DMS79 treated with DMSO at 0.1 percent for 48 hours (cell line): ENCODE results near the gene NMNAT3.
"Not testable (repeated sequence)": the region's sequence is repeated elsewhere in the genome, so short reads cannot be mapped to it uniquely, and the experiment has no call there.

Source experiments
- DNase-seq: peaks from one replicate; lab custom pipeline; 2025; lab: John Stamatoyannopoulos, UW

NMNAT3 gene

GRCh38 chr3:139636511-139636910, 41.3 kb downstream of the NMNAT3 start:
- DNase-seq: peak; percentile 13

GRCh38 chr3:139634111-139634635, 43.6 kb downstream of the NMNAT3 start:
- DNase-seq: peak; percentile 13

GRCh38 chr3:139633511-139633910, 44.3 kb downstream of the NMNAT3 start:
- DNase-seq: no peak

GRCh38 chr3:139630542-139630941, 47.2 kb downstream of the NMNAT3 start:
- no peak for DNase-seq

- DNase-seq: no peak
Observed at GRCh38 chr3:139629033-139629432, 48.7 kb downstream of the NMNAT3 start.

GRCh38 chr3:139627759-139628158, 50.0 kb downstream of the NMNAT3 start:
- DNase-seq: peak; percentile 97

DNA sequence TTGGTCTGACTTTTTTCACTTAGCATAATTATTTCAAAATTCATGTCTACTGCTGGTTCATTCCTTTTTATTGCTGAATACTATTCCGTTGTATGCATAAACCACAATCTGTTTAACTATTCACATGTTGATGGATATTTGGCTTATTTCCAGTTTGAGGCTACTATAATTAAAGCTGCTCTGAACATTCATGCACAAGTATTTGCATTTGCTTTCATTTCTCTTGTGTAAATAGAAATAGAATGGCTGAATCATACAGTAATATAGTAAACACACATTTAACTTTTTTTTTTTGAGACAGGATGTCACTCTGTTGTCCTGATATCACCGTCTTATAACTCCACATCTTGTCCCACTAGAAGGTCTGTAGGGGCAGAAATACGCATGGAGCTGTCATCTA, 57.3 kb downstream of the NMNAT3 start:
- no peak for DNase-seq

GRCh38 chr3:139619484-139619883, 58.3 kb downstream of the NMNAT3 start:
- no peak for DNase-seq

DNA sequence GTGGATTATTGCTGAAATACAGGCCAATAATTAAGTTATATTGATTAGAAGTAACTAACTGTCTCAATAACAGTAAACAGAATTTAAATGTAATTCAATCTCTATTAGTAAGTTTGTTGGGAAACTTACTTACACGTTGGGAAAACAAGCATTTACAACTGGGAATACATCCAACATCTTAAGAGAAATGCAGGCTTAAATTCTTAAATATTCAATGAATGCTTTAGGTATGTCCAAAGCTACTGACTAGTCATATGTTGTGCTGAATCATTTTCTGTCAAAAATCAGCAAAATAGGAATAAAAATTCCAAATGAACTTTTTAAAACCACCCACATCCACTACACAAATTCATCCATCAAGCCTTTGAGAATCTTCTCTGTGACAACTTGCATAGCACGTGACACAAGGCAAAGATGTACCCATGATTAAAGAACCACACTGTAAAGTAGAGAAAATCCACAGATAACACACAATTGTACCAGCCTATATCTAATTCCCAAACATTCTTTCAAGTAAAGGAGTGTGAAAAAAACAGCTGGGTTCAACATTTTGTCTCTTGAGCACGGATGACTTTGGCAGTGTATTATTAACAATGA, 60.0 kb downstream of the NMNAT3 start:
- DNase-seq: no peak

DNA sequence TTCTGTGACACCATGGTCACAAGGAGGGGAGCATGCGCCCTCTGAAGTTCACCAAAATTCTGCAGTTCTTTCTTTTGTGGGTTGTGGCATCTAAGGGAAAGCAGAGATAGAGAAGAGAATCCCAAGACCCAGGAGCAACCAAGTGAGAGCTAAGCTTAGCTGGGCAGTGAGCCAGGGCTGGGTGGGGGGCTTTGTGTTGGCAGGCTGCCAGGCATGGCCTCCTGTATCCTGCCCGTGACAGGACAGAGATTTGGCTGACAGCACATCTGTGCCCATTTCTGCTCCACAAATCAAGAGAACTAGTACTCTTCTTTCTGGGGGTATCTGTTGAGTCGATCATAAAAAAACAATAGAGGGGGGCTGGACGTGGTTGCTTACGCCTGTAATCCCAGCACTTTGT, 66.2 kb downstream of the NMNAT3 start:
- no peak for DNase-seq

GRCh38 chr3:139610886-139611285, 66.9 kb downstream of the NMNAT3 start:
- no peak for DNase-seq

- DNase-seq: no peak
Observed at GRCh38 chr3:139608924-139609323, 68.8 kb downstream of the NMNAT3 start.

GRCh38 chr3:139608108-139608380, 69.7 kb downstream of the NMNAT3 start:
- DNase-seq: no peak

GRCh38 chr3:139607257-139608107, 70.3 kb downstream of the NMNAT3 start:
- no peak for DNase-seq

DNA sequence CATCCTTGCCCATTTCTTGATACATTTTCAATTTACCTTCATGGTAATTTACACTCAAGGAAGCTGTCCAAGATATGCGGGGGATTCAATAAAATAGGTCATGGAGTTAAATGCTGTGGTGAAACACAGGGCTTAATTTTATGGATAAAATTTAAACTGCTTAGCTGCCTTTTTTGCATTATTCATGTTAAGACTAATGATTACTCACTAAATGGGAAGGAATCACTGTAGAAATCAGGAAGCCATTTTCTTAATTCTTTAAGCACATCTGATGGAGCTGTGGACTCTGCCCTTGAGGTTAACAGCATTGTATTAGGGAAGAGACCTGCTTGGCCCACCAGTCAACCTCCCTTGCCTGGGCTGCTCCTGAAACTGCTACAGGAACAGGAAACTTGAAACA, 75.8 kb downstream of the NMNAT3 start:
- DNase-seq: no peak

GRCh38 chr3:139601191-139601961, 76.4 kb downstream of the NMNAT3 start:
- DNase-seq: no peak

GRCh38 chr3:139597947-139598346, 79.8 kb downstream of the NMNAT3 start:
- no peak for DNase-seq

- DNase-seq: not testable (repeated sequence)
Observed at GRCh38 chr3:139591186-139591585, 86.6 kb downstream of the NMNAT3 start.

GRCh38 chr3:139588450-139588849, 89.3 kb downstream of the NMNAT3 start:
- DNase-seq: no peak

DNA sequence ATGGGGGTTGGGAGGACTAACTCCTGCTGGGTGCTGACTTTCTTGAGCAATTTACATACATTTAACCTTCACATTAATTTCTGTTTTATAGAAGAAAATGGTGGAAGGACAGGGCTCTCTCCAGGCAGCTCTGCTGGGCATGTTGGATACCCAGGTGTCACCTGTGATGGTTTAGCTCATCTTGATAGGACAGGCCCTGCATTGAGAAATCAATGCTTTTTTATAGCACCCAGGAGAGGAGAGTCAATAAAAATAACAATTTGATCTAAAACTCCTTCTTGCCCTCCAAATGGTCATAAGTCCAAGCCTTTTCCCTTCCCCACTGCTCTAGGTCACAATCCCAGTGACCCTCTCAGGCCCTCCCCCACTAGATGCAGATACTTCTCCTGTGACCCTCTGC, 90.0 kb downstream of the NMNAT3 start:
- DNase-seq: no peak

- no peak for DNase-seq
Observed at GRCh38 chr3:139586420-139587017, 91.3 kb downstream of the NMNAT3 start.

- peak; percentile 53 for DNase-seq
Observed at GRCh38 chr3:139585820-139586219, 92.0 kb downstream of the NMNAT3 start.
